WERI-Rb-1 (cell line): ENCODE results near the gene TBC1D5.

ENCODE experiments used
- DNase-seq: peaks from one replicate; pipeline ENCODE4 v3.0.0-alpha.2; 2020
- H3K27ac ChIP-seq: fragments of 250-450 bp; sonication (Bioruptor Pico); 2 replicates; pipeline ENCODE4 v1.5.1; 2020; ENCODE audit warnings: mild to moderate bottlenecking, moderate library complexity
- H3K27me3 ChIP-seq: fragments of 250-450 bp; sonication (Bioruptor Pico); 2 replicates; pipeline ENCODE4 v1.5.1; 2021; ENCODE audit warnings: mild to moderate bottlenecking, low read depth, moderate library complexity; ENCODE audit not compliant: insufficient read depth, severe bottlenecking
- H3K36me3 ChIP-seq: fragments of 250-450 bp; sonication (Bioruptor Pico); 2 replicates; pipeline ENCODE4 v1.5.1; 2020; ENCODE audit warnings: mild to moderate bottlenecking, moderate library complexity
- H3K4me3 ChIP-seq: 2 replicates; pipeline ENCODE4 v1.5.1; 2011; ENCODE audit warnings: low read depth, mild to moderate bottlenecking, control low read depth, low read length
- H3K9me3 ChIP-seq: fragments of 250-450 bp; sonication (Bioruptor Pico); 2 replicates; pipeline ENCODE4 v1.5.1; 2021; ENCODE audit warnings: mild to moderate bottlenecking, moderate library complexity; ENCODE audit not compliant: severe bottlenecking
- CTCF ChIP-seq: IDR thresholded peaks from 2 replicates; pipeline ENCODE4 v1.5.1; 2011; ENCODE audit warnings: low read depth, mild to moderate bottlenecking, control low read depth, inconsistent platforms, low read length

The TBC1D5 gene

DNA sequence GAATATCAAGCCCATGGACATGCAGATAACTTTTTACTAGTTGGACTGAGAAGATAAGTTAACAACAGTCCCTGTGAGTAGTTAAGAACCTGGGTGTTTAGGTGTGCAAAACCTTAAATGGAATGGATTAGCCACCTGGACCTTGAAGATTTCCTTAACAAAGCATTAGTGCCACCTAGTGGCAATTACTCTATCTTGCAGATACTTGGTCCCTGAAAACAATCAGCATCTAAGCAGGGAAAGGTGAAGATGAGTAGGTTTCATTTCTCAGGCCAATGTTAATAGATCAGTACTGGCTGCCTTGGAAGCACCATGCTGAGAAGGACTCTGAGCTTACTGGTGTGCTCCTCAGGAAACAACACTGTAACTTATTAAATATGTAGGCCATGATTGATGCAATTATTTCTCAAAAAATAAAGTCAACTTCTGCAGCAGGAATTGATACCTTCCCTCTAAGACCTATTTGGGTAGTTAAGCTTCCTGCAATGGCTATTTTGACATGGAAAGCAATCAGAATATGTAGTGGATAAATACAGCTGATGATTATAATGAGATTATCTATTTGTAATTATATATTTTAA lies 329.4 kb downstream of the TBC1D5 start:
- peak; percentile 35 for DNase-seq
- Histone ChIP-seq H3K9me3 (no peaks in the 10 kb centered on the region), H3K27me3 (no peaks in the 10 kb centered on the region), H3K4me3 (no peak overlapping the region), H3K36me3 (no peaks in the 10 kb centered on the region), H3K27ac (no peak overlapping the region)
- peak; percentile 57 for TF ChIP-seq CTCF

- no peak overlapping the region for H3K4me3 ChIP-seq
- peak; percentile 28 for DNase-seq
- H3K27me3 ChIP-seq = no peaks in the 10 kb centered on the region
- H3K27ac ChIP-seq = no peak overlapping the region
- H3K36me3 ChIP-seq = no peaks in the 10 kb centered on the region
- TF ChIP-seq CTCF = no peak
- no peaks in the 10 kb centered on the region for H3K9me3 ChIP-seq
These were observed 331.1 kb downstream of the TBC1D5 start for GRCh38 chr3:17411157-17411877.

DNA sequence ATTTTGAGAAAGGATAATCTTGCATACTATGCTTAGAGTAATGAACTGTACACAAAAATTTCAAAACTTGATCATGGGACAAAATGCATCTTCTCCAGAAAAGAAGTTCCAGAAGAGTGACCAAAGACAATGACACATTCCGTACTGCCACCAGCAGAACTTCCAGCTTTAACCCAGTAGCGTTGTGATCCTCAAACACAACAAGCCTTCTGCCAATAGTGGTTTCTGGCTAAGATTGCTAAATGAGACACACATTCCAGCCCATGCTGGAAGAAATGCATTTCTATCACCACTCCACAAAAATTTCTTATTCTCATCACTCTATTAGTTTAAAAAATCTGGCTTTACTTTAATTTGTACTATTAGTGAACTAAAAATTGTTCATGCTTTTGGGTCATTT lies 334.9 kb downstream of the TBC1D5 start:
- DNase-seq = no peak
- Histone ChIP-seq H3K36me3 (no peaks in the 10 kb centered on the region), H3K9me3 (no peaks in the 10 kb centered on the region), H3K27ac (no peak overlapping the region), H3K4me3 (no peak overlapping the region), H3K27me3 (no peaks in the 10 kb centered on the region)
- TF ChIP-seq CTCF = no peak

DNA sequence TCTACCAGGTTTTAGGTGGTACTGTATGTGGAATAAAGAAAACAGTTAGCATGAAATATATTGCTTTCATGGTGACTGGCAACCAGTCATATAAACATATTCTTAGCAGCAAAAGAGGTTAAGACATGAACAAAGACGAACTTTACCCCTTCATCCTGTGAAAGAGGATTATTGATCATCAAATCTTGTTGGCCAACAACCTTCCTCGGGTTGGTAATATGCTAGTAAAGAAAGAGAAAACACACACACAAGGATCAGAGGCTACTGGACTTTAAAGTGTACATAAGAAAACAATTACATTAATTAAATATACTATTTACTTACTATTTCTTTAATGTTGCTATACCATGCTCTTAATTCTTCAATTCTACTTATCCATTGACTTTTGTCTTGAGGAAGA lies 337.9 kb downstream of the TBC1D5 start:
- Histone ChIP-seq H3K9me3 (no peaks in the 10 kb centered on the region), H3K27ac (no peak overlapping the region), H3K4me3 (no peak overlapping the region), H3K27me3 (no peaks in the 10 kb centered on the region), H3K36me3 (no peaks in the 10 kb centered on the region)
- no peak for DNase-seq
- no peak for TF ChIP-seq CTCF

GRCh38 chr3:17402442-17402841 lies 340.0 kb downstream of the TBC1D5 start:
- no peaks in the 10 kb centered on the region for H3K36me3 ChIP-seq
- H3K4me3 ChIP-seq = no peak overlapping the region
- DNase-seq = no peak
- no peaks in the 10 kb centered on the region for H3K27me3 ChIP-seq
- H3K27ac ChIP-seq = no peak overlapping the region
- TF ChIP-seq CTCF = no peak
- H3K9me3 ChIP-seq = no peaks in the 10 kb centered on the region

GRCh38 chr3:17401912-17402311 lies 340.5 kb downstream of the TBC1D5 start:
- no peak for DNase-seq
- TF ChIP-seq CTCF = no peak

More at GRCh38 chr3:17401912-17402311, 340.5 kb downstream of the TBC1D5 start:
- Histone ChIP-seq H3K9me3 (no peaks in the 10 kb centered on the region), H3K27me3 (no peaks in the 10 kb centered on the region), H3K27ac (no peak overlapping the region), H3K36me3 (no peaks in the 10 kb centered on the region), H3K4me3 (no peak overlapping the region)
